ENCODE data around the gene SRI. TPM values are rescaled to one million over a fixed set of nuclear protein-coding genes. Genes with fewer than 3 reads are reported as not detected.

SRI gene
- total RNA-seq, 1 experiment from 2014 or later: 136 TPM

GRCh38 chr7:88183051-88183450, 36.8 kb downstream of the SRI start:
- H3K4me1 Mint-ChIP-seq: peaks cover 19 to 20% of the 10 kb centered on the region in 2 experiments

More at GRCh38 chr7:88183051-88183450, 36.8 kb downstream of the SRI start:
- Histone ChIP-seq H3T11ph (ENCODE audit: low read length) (no peak overlapping the region), H3K27me3 (ENCODE audit: insufficient read depth, low read length) (no peaks in the 10 kb centered on the region), H3K4ac (ENCODE audit: low read depth, low read length) (no peak overlapping the region), H4K91ac (ENCODE audit: insufficient read length, low read depth, low read length) (no peak overlapping the region), H3K79me2 (ENCODE audit: insufficient read depth, low read length) (no peaks in the 10 kb centered on the region), H4K5ac (ENCODE audit: insufficient read length, low read depth, low read length) (no peak overlapping the region), H2BK12ac (ENCODE audit: insufficient read length, low read depth, low read length) (no peak overlapping the region), H2BK120ac (ENCODE audit: low read depth, low read length, poor library complexity, severe bottlenecking) (no peak overlapping the region), H2BK5ac (ENCODE audit: insufficient read length, low read length) (no peak overlapping the region), H3K56ac (ENCODE audit: insufficient read length, low read depth, low read length) (no peak overlapping the region), H3K9ac (ENCODE audit: extremely low read depth, insufficient read length, low read length) (no peak overlapping the region), H3K4me2 (ENCODE audit: insufficient read depth, insufficient read length, low read length) (no peak overlapping the region), H3K23me2 (ENCODE audit: insufficient read length, low read depth, low read length, poor library complexity, severe bottlenecking) (no peaks in the 10 kb centered on the region), H4K20me1 (ENCODE audit: control insufficient read depth, insufficient read depth, insufficient read length) (no peaks in the 10 kb centered on the region), H3K4me1 (ENCODE audit: insufficient read depth, low read length) (peaks cover 4% of the 10 kb centered on the region; the same call in 1 of the 2 replicates), H3K14ac (ENCODE audit: insufficient read depth, low read length) (no peak overlapping the region), H2AK5ac (ENCODE audit: insufficient read length, low read length) (no peak overlapping the region), H2BK15ac (ENCODE audit: low read depth, low read length) (no peak overlapping the region), H2AFZ (ENCODE audit: low read length) (no peak overlapping the region), H2BK20ac (ENCODE audit: low read depth, low read length, poor library complexity, severe bottlenecking) (no peak overlapping the region), H3K79me1 (ENCODE audit: insufficient read depth, low read depth, low read length, poor library complexity, severe bottlenecking) (no peaks in the 10 kb centered on the region), H3K9me3 (ENCODE audit: control insufficient read depth, low read depth, low read length) (no peaks in the 10 kb centered on the region), H3K18ac (ENCODE audit: insufficient read length, low read depth, low read length) (no peak overlapping the region), H3K23ac (ENCODE audit: insufficient read length, low read depth, low read length) (no peak overlapping the region), H4K8ac (replicated peaks; ENCODE audit: insufficient read length, low read depth, low read length) (no peak overlapping the region), H3K27ac (ENCODE audit: insufficient read length, low read depth, low read length) (no peak overlapping the region)
- no peak overlapping the region for H3K27ac Mint-ChIP-seq
- no peaks in the 10 kb centered on the region; a peak in 3 of 7 replicates for H3K36me3 Mint-ChIP-seq (ENCODE audit: insufficient read depth in 1 of 3, low read depth in 3 of 3)
- no peak for TF ChIP-seq CTCF (conservative IDR thresholded peaks at IDR 0.05)
- H3K9me3 Mint-ChIP-seq: no peaks in the 10 kb centered on the region
- H3K27me3 Mint-ChIP-seq (ENCODE audit: low read depth): no peaks in the 10 kb centered on the region
- no peak for DNase-seq
- no CpG with 5 or more reads among the region's 1 CpG for WGBS (ENCODE audit: extremely low coverage, insufficient read length, low lambda C conversion rate)
- H3K4me3 Mint-ChIP-seq: no peak overlapping the region
